Spleen (tissue), 7 donors: ENCODE data around the gene SHISA4.

ENCODE experiments used
- POLR2A ChIP-seq, 3 donors: fragments of 450-650 bp; IDR thresholded peaks; one replicate each; pipeline ENCODE4 v1.5.1; 2017; ENCODE audit warnings: antibody characterized with exemption in 3 of 3, mild to moderate bottlenecking in 1 of 3
- POLR2AphosphoS5 ChIP-seq, 3 donors: sonication (generic); formaldehyde crosslinking; IDR thresholded peaks; one replicate each; pipeline ENCODE4 v1.5.1; 2017; ENCODE audit warnings: antibody characterized with exemption in 3 of 3
- TF ChIP-seq, protein P1 (sequence below), 11 experiments: fragments of 200-600 bp in 7 of 11; fragments of 450-650 bp in 4 of 11; sonication (generic) in 4 of 11; IDR thresholded peaks in 8 of 11; conservative IDR thresholded peaks in 3 of 11; 1 replicate in 7 of 11; 2 replicates in 4 of 11; pipeline versions ENCODE4 v1.4.0 to v1.8.0; 2016 to 2021; ENCODE audit warnings: antibody characterized with exemption in 11 of 11, inconsistent platforms in 4 of 11, mild to moderate bottlenecking in 1 of 11
- donor health status: DM: no; HTN: no; CAD: no; lungs with moderate emphysema.
- donor health status: DM: no; HTN: no; CAD: no.
- donor health status: DM: no; HTN: no; CAD: no.

DNA sequence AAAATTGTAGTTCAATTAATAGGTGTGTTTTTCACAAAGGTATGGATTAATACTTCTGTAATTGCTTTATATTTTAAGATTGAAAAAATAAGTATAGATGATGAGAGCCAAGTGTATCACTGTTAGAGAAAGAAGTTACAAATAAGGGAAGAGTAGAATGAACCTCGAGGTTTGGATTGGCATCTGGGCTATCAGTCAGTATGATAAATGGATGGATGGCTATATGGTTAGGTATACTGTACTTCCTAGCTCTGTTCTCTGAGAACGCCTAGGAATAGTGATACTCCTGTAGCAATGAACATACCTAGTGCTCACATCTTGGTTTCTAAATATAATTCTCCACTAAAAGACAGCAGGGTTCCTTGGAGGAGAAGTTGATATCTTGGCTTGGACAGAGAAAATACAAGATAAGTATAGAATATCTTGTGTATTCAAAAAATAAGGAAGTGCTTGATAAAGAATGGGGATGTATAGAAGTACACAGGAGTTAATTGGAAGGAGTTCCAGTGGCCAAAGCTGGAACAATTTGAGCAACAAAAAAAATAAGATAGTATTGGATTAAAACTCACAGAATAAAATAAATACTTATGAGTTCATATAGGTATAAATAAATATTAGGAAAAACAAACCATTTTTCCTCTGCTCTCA, 47.3 kb upstream of the SHISA4 start:
- TF ChIP-seq, protein P1, sequence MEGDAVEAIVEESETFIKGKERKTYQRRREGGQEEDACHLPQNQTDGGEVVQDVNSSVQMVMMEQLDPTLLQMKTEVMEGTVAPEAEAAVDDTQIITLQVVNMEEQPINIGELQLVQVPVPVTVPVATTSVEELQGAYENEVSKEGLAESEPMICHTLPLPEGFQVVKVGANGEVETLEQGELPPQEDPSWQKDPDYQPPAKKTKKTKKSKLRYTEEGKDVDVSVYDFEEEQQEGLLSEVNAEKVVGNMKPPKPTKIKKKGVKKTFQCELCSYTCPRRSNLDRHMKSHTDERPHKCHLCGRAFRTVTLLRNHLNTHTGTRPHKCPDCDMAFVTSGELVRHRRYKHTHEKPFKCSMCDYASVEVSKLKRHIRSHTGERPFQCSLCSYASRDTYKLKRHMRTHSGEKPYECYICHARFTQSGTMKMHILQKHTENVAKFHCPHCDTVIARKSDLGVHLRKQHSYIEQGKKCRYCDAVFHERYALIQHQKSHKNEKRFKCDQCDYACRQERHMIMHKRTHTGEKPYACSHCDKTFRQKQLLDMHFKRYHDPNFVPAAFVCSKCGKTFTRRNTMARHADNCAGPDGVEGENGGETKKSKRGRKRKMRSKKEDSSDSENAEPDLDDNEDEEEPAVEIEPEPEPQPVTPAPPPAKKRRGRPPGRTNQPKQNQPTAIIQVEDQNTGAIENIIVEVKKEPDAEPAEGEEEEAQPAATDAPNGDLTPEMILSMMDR (IDR thresholded peaks at IDR 0.05 in 8 of 11, conservative IDR thresholded peaks at IDR 0.05 in 3 of 11): no peak
- TF ChIP-seq POLR2AphosphoS5 (IDR thresholded peaks at IDR 0.05) (no peak), POLR2A (IDR thresholded peaks at IDR 0.05) (no peak)
